Activated effector memory CD4-positive, alpha-beta T cell treated with Interleukin-2 at 50 U/mL for 16 hours (primary cell): Measurements from ENCODE around the gene PATJ.
"Not testable (repeated sequence)": the region's sequence is repeated elsewhere in the genome, so short reads cannot be mapped to it uniquely, and the experiment has no call there.

ENCODE experiments used
- DNase-seq: peaks from one replicate; pipeline ENCODE4 v3.0.0-alpha.2; 2020

The PATJ gene

GRCh38 chr1:61741711-61742619 lies at the start of gene PATJ:
TSS of gene PATJ (plus strand) at chr1:61742480. CDS start at chr1:61762893, 20,413 bp downstream.
- DNase-seq = peak; percentile 69

- DNase-seq = no peak
These were observed 42.1 kb upstream of the PATJ start for GRCh38 chr1:61699911-61700851.

- DNase-seq = no peak
These were observed 33.0 kb upstream of the PATJ start for GRCh38 chr1:61708953-61709907.

GRCh38 chr1:61709908-61710289 lies 32.4 kb upstream of the PATJ start:
- no peak for DNase-seq

GRCh38 chr1:61711257-61711656 lies 31.0 kb upstream of the PATJ start:
- DNase-seq = not testable (repeated sequence)

GRCh38 chr1:61711969-61712368 lies 30.3 kb upstream of the PATJ start:
- no peak for DNase-seq

GRCh38 chr1:61718996-61719663 lies 23.1 kb upstream of the PATJ start:
- not testable (repeated sequence) for DNase-seq

- DNase-seq = no peak
These were observed 17.8 kb upstream of the PATJ start for GRCh38 chr1:61724506-61724812.

- peak; percentile 82 for DNase-seq
These were observed 17.2 kb upstream of the PATJ start, which contains the start of gene TM2D1 for GRCh38 chr1:61724813-61725694. TSS of gene TM2D1 (minus strand) at chr1:61725141. CDS start at chr1:61725120, 21 bp downstream.

- DNase-seq = no peak
These were observed 14.7 kb upstream of the PATJ start for GRCh38 chr1:61727544-61727943.

- not testable (repeated sequence) for DNase-seq
These were observed 11.6 kb upstream of the PATJ start for GRCh38 chr1:61730679-61731078.

- DNase-seq = no peak
These were observed 9.6 kb upstream of the PATJ start for GRCh38 chr1:61732726-61733125.

- DNase-seq = no peak
These were observed 1.3 kb upstream of the PATJ start for GRCh38 chr1:61740751-61741700.

GRCh38 chr1:61742620-61743430 lies 545 bp downstream of the PATJ start:
- no peak for DNase-seq

GRCh38 chr1:61743431-61743705 lies 1.1 kb downstream of the PATJ start:
- no peak for DNase-seq

GRCh38 chr1:61743716-61744580 lies 1.7 kb downstream of the PATJ start:
- DNase-seq = no peak

- no peak for DNase-seq
These were observed 4.5 kb downstream of the PATJ start for GRCh38 chr1:61746813-61747212.

GRCh38 chr1:61748566-61748965 lies 6.3 kb downstream of the PATJ start:
- no peak for DNase-seq
